ENCODE data around the gene PIK3R5. TPM values are rescaled to one million over a fixed set of nuclear protein-coding genes. Genes with fewer than 3 reads are reported as not detected.

Gene PIK3R5
- total and polyA plus RNA-seq, 2 donors (not counting 3 experiments of a cell fraction or from before 2014, with no cell fraction given), result not detected

DNA sequence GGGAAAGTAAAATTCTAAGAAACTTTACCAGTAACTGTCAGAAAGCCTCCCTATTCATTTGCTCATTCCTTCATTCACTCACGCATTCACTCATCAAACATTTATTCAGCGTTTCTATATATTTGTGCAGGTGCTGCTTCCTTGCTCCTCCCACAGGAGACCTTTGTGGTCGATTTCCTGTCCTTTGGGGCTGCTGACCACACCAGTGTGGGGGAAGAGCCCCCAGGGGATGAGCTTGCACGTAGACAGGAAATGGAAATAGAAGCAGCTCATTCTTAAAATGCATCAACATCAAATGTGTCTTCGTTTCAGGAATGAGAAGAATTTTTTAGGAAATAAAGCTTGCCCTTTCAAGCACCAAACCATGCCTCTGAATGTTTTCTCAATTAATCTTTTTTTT, 107.6 kb downstream of the PIK3R5 start:
- DNase-seq (ENCODE audit: low read depth, low spot score) (no peak), FAIRE-seq (no peak)
- ChIA-PET POLR2A (no interaction called here), CTCF (interaction anchor here (0.7 to 0.8 kb wide), 2 partner anchors 37 to 104 kb away, joined by 3 read pairs; no protein-coding TSS in a partner anchor)
- no TSS peak for BruUV-seq (replicated peaks)
- no peaks in the 10 kb centered on the region for H3K9me1 ChIP-seq (replicated peaks; ENCODE audit: control insufficient read depth, extremely low read depth, insufficient read depth, low read length)
- H2AFZ ChIP-seq (ENCODE audit: low read depth, low read length), result no peak overlapping the region
- intact Hi-C loops (cut with micrococcal nuclease), result no loop called here
- H3K9me3 ChIP-seq (replicated peaks; ENCODE audit: control insufficient read depth, insufficient read depth, low read length), result no peaks in the 10 kb centered on the region
- H3K9ac ChIP-seq (replicated peaks; ENCODE audit: extremely low read depth, insufficient read depth, low read length), result no peak overlapping the region
- H3K27ac ChIP-seq (ENCODE audit: insufficient read depth, low read depth, low read length), result no peak overlapping the region
- TF ChIP-seq, protein P1, sequence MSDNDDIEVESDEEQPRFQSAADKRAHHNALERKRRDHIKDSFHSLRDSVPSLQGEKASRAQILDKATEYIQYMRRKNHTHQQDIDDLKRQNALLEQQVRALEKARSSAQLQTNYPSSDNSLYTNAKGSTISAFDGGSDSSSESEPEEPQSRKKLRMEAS (IDR thresholded peaks at IDR 0.05; ENCODE audit: insufficient read depth, insufficient read length), result no peak
- TF ChIP-seq JUN (IDR thresholded peaks at IDR 0.05; ENCODE audit: borderline replicate concordance, insufficient read depth, insufficient read length, low read depth), result no peak
- TF ChIP-seq POLR2AphosphoS5 (IDR thresholded peaks at IDR 0.05; ENCODE audit: insufficient read depth, low read depth, low read length), result no peak
- TF ChIP-seq MYC (IDR thresholded peaks at IDR 0.05; ENCODE audit: low read depth, low read length), result no peak
- no peak for TF ChIP-seq FOS (IDR thresholded peaks at IDR 0.05; ENCODE audit: borderline replicate concordance, insufficient read depth, low read length)
- TF ChIP-seq, protein P2, sequence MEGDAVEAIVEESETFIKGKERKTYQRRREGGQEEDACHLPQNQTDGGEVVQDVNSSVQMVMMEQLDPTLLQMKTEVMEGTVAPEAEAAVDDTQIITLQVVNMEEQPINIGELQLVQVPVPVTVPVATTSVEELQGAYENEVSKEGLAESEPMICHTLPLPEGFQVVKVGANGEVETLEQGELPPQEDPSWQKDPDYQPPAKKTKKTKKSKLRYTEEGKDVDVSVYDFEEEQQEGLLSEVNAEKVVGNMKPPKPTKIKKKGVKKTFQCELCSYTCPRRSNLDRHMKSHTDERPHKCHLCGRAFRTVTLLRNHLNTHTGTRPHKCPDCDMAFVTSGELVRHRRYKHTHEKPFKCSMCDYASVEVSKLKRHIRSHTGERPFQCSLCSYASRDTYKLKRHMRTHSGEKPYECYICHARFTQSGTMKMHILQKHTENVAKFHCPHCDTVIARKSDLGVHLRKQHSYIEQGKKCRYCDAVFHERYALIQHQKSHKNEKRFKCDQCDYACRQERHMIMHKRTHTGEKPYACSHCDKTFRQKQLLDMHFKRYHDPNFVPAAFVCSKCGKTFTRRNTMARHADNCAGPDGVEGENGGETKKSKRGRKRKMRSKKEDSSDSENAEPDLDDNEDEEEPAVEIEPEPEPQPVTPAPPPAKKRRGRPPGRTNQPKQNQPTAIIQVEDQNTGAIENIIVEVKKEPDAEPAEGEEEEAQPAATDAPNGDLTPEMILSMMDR (IDR thresholded peaks at IDR 0.05; ENCODE audit: extremely low read depth in 1 of 2, insufficient read depth in 1 of 2, low read depth in 1 of 2, low read length in 2 of 2), result no peak
- TF ChIP-seq GATA2 (IDR thresholded peaks at IDR 0.05; ENCODE audit: insufficient read depth, insufficient read length, low read depth, low read length), result no peak
- no peak for TF ChIP-seq EZH2 (IDR thresholded peaks at IDR 0.05; ENCODE audit: borderline replicate concordance, low read depth, low read length, severe bottlenecking)
- H3K27me3 ChIP-seq (ENCODE audit: control insufficient read depth in 2 of 2, insufficient read depth in 2 of 2, low read length in 2 of 2), result no peaks in the 10 kb centered on the region
- H3K4me1 ChIP-seq (ENCODE audit: control insufficient read depth, extremely low read depth, insufficient read depth, low read length), result no peaks in the 10 kb centered on the region
- no peaks in the 10 kb centered on the region for H4K20me1 ChIP-seq (replicated peaks; ENCODE audit: control insufficient read depth, extremely low read depth, insufficient read depth, low read length)
- no peaks in the 10 kb centered on the region for H3K36me3 ChIP-seq (ENCODE audit: control insufficient read depth in 2 of 2, extremely low read depth in 1 of 2, insufficient read depth in 2 of 2, low read length in 2 of 2)
- dilution Hi-C loops (cut with MboI; ENCODE audit: extremely low pct_ligation_motif_present, low sequenced_read_pairs), result no loop called here
- no peaks in the 10 kb centered on the region for H3K79me2 ChIP-seq (ENCODE audit: control insufficient read depth, insufficient read depth, low read length)
- no peak overlapping the region for H3K4me3 ChIP-seq (replicated peaks in 1 of 3; ENCODE audit: insufficient read depth in 1 of 3, low read depth in 1 of 3, low read length in 3 of 3)
- no peak overlapping the region for H3K4me2 ChIP-seq (ENCODE audit: insufficient read depth, low read length)

All from endothelial cell of umbilical vein (primary cell).